DND-41 (cell line): ENCODE data around the gene FBXO9.

Experiments used
- EZH2 ChIP-seq: IDR thresholded peaks from 3 replicates; pipeline ENCODE4 v1.6.1; 2012; ENCODE audit warnings: borderline replicate concordance, low read depth, mild to moderate bottlenecking, moderate library complexity, low read length, inconsistent platforms; ENCODE audit not compliant: severe bottlenecking
- TF ChIP-seq, protein P1 (sequence below): IDR thresholded peaks from 2 replicates; pipeline ENCODE4 v1.5.1; 2012; ENCODE audit warnings: borderline replicate concordance, low read length, moderate library complexity, mild to moderate bottlenecking; ENCODE audit not compliant: poor library complexity, severe bottlenecking; ENCODE audit errors: extremely low read depth

- TF ChIP-seq, protein P1, sequence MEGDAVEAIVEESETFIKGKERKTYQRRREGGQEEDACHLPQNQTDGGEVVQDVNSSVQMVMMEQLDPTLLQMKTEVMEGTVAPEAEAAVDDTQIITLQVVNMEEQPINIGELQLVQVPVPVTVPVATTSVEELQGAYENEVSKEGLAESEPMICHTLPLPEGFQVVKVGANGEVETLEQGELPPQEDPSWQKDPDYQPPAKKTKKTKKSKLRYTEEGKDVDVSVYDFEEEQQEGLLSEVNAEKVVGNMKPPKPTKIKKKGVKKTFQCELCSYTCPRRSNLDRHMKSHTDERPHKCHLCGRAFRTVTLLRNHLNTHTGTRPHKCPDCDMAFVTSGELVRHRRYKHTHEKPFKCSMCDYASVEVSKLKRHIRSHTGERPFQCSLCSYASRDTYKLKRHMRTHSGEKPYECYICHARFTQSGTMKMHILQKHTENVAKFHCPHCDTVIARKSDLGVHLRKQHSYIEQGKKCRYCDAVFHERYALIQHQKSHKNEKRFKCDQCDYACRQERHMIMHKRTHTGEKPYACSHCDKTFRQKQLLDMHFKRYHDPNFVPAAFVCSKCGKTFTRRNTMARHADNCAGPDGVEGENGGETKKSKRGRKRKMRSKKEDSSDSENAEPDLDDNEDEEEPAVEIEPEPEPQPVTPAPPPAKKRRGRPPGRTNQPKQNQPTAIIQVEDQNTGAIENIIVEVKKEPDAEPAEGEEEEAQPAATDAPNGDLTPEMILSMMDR = no peak
- no peak for TF ChIP-seq EZH2
Observed at GRCh38 chr6:53032849-53033248, 32.4 kb upstream of the FBXO9 start.
